GM18868 (cell line): ENCODE results near the gene TM9SF2.
"Not testable (repeated sequence)": the region's sequence is repeated elsewhere in the genome, so short reads cannot be mapped to it uniquely, and the experiment has no call there.

Experiments used
- ATAC-seq: cut with Tn5 transposase; IDR thresholded peaks from one replicate; pipeline ENCODE4 v1.9.1; 2021; ENCODE audit warnings: mild to moderate bottlenecking, moderate library complexity; ENCODE audit not compliant: unreplicated experiment

TM9SF2 gene, protein sequence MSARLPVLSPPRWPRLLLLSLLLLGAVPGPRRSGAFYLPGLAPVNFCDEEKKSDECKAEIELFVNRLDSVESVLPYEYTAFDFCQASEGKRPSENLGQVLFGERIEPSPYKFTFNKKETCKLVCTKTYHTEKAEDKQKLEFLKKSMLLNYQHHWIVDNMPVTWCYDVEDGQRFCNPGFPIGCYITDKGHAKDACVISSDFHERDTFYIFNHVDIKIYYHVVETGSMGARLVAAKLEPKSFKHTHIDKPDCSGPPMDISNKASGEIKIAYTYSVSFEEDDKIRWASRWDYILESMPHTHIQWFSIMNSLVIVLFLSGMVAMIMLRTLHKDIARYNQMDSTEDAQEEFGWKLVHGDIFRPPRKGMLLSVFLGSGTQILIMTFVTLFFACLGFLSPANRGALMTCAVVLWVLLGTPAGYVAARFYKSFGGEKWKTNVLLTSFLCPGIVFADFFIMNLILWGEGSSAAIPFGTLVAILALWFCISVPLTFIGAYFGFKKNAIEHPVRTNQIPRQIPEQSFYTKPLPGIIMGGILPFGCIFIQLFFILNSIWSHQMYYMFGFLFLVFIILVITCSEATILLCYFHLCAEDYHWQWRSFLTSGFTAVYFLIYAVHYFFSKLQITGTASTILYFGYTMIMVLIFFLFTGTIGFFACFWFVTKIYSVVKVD

DNA sequence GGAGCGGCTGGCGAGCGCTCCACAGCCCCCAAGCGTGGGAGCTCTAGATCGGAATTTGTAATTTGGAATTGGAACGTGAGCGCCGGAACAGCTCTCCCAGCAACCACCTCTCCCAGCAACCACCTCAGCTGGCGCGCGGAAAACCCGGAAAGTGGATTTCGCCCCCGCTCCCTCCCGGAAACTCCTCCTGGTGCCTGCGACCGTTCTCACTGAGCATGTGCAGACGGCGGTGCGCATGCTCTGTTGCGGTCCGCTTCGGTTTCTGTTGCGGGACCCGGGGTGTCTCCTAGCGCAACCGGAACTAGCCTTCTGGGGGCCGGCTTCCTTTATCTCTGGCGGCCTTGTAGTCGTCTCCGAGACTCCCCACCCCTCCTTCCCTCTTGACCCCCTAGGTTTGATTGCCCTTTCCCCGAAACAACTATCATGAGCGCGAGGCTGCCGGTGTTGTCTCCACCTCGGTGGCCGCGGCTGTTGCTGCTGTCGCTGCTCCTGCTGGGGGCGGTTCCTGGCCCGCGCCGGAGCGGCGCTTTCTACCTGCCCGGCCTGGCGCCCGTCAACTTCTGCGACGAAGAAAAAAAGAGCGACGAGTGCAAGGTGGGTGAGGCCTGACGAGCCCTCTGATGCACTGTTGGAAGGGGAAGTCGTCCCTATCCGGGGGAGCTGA, at the start of gene TM9SF2:
TM9SF2 (plus strand) TSS at position 289 of the 664 bp plus-strand sequence; CDS start at position 424, 135 bp downstream.
- peak; percentile 48 for ATAC-seq

DNA sequence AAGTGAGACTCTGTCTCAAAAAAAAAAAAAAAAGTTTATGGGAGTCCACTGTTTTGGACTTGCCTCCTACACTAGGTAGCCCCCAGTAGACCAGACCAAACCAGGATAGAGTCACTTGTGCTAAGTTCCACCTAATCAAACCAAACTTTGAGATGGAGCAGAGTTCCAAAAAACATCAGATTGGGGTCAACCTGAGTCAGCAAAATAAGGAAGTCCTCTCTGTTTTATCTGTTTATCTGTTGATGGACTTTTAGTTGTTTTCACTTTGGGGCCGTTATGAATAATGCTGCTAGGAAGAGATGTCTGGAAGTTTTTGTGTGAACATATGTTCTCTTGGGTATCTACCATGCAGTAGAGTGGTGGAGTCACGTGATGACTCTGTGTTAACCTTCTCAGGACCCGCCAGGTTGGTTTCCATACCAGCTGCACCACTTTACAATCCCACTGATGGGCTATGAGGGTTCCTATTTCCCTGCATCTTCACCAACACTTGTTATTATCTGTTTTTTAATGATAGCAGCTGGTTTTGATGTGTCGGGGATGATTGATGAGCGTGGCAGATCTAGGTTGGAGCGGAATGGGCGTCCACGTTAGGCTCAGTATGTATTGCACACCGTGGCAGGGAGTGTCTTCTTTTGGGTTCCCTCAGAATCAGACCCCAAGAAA, 46.6 kb upstream of the TM9SF2 start:
- ATAC-seq = no peak

DNA sequence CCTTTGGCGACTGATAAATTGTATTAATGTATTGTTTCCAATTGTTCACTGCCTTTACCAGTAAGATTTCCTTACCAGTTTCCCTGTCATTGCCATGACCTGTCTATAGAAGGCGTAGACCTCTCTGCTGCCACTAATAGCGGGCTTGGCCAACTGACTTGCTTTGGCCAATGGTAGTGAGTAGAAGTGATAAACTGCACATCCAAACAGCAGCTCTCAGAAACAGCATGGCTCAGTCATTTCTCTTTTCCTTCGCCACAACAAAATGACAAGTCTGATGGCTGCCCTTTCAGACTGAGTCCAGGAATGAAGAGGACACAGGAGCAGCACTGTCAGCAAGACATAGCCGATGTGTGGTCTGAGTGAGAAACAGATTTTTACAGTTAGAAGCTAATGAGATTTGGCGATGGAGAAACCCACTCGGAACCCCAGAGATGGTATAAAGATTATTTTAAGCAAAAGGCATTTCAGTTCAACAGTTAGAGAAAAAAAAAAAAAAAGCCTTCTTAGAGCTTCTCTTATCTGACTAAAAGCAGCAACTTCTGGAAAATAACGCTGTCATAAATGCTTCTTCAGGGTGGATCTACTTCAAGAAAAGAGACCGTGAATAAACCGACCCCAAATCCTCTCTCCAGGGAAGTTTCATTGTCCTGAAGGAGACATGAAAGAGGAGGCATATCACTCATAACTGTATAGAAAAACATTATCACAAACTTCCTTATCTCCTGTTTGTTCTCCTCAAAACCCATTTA, 42.0 kb upstream of the TM9SF2 start:
- ATAC-seq = no peak

DNA sequence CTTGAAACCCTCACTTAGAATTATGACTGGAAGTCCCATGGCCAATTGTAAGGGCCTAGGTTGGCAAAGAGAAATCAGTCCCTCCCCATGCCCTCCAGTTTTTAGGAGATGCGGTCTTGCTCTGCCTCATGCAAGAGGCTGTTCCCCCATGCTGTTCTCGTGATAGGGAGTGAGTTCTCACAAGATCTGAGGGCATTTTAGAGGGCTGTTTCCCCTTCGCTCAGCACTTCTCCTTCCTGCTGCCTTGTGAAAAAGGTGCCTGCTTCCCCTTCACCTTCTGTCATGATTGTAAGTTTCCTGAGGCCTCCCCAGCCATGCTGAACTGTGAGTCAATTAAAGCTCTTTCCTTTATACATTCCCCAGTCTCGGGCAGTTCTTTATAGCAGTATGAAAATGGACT, 40.5 kb upstream of the TM9SF2 start:
- ATAC-seq = not testable (repeated sequence)

DNA sequence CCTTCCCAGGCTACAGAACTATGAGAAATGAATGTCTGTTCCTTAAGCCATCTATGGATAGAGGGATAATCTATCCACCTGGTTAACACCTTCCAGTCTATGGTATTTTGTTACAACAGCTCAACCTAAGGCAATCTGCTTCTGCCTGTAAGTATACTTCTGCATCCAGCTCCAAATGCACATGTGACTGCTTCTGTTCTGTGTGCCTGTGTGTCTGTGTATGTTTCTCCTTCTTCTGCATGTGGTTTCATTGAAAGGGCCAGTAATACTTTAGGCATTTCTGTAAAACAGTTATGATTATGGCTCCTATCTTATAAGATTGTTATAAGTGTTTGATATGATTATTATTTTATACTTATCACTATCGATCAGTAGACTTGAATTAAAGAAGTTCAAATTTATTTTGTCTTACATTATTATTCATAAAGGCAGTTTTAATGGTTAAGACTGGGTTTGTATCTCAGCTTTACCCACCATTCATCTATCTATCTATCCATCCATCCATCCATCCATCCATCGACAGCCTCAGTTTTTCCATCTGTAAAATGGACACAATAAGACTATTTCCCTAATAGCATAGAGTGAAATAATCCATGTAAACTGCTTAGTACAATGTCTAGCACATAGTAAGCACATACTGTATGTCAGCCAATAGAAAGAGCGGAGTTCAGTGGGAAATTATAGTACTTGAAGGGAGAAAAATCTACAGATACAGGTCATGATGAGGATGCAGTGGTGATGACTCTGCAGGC, 37.5 kb upstream of the TM9SF2 start:
- no peak for ATAC-seq

DNA sequence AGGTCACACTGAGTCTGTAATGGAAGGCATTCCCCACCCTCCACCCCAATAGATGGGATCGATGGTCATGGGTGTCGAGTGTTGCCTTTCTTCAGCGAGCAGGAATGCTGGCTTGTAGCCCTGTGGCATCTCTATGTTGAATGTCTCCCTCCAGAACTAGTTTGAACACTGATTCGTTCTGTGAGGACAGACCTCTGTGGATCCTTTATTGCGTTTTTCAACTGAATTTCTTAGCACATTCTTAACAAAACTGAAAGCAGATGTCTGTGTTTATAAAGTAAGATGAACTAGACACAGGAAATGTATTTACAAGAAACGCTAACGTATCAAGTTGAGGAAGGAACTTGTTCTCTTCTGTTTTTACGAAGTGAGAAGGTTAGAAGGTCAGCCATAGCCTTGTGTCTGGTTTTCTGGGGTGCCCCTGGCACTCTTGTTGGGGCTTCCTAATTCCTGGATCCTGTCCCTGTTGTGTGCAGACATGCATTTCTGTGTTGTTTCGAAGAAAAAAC, 36.8 kb upstream of the TM9SF2 start:
- ATAC-seq = no peak

DNA sequence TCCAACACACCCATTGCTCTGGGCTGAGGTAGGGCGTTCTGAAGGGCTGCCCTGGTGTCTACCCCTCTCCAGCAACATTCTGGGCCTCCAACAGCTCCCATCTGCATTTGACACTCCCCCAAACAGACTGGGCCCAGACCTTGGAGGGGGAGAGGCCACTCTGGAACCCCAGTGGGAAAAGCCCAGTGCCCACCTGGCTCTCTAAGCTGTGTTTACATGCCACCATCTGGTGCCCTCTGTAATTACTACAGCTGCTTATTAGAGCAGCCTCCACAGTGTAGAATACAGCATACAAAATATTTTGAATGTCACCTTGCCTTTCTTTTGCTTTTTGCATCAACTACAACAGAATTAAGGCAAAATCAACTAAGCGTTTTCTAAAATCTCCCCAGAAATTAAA, 35.8 kb upstream of the TM9SF2 start:
- ATAC-seq = no peak

DNA sequence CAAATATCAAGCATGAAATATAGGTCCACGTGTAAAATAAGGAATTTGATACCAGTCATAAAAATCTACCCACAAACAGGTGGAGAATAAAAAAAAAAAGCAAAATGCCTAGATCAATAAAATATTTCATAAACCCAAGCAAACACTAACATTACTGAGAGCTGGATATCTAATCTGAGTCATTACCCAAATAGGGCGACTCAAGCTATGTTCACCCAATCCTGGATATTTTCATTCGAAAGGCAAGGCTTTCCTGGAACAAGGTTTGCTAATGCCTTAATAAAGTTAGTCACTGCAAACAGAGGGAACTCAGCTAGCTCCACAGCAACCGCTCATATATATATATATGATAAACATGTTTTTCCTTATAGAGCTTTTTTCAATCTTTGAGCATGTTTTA, 33.5 kb upstream of the TM9SF2 start:
- no peak for ATAC-seq

DNA sequence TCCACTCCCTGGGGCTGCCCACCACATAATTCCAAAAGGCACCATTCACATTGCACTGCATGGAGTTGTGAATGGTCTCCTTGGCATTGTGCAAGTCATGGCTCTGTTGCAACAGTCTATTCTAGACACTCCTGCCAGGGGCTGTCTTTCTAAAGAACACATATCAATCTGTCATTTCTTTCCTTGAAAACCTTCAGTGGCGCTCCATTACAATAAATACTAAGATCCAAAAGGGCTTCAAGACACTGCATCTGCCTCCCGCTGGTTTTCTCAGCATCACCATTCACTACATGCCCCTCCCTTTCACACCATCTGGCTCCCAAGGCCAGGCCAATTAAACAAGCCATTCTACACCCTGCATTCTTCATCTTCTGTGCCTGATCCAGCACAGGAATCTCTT, 32.2 kb upstream of the TM9SF2 start:
- ATAC-seq = no peak

DNA sequence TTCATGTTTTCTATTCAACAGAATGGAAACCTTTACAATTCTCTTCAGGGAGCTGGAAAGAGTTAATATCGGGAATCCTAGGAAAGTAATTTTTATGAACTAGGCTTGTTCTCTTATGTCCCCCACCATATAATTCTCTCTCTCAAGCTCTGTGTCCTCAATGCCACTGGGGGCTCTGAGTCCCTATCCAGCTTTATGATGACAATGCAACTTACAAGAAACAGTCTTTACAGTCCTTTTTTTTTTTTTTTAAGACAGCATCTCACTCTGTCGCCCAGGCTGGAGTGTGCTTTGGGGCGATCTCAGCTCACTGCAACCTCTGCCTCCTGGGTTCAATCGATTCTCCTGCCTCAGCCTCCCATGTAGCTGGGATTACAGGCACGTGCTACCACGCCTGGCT, 31.2 kb upstream of the TM9SF2 start:
- ATAC-seq = no peak

DNA sequence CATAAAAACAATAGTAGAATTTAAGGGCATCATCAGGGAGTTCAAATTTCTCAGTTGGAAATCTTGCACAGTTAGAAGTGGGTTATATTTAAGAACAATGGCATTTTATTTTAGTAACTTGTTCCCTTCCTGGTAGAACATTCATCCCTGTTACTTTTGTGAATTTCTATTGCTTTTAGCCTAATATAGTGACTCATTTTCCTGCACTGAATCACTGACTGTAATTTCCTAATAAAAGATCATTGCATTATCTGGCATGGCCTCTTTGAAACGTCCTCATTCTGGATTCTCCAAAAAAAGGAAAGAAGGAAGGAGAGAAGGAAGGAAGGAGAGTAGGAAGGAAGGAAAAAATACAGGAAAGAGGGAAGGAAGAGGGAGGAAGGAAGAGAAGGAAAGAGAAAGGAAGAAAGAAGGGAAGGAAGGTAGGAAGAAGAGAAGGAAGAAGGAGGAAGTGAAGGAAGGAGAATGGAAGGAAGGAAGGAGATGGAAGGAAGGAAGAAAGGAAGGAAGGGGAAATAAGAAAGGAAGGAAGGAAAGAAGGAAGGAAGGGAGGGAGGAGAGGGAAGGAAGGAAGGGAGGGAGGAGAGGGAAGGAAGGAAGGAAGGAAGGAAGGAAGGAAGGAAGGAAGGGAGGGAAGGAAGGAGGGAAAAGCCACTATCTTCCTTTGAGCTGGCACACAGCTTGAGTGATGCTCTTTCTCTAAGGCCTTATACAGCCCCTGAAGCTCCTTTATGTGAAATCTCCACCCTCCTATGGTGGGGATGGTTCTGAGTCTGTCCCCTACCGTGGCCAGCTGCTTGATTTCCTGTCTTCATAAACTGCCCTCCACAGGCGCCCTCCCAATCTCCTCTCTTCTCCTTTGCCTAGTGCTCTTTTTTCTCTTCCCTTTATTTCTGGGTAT, 29.8 kb upstream of the TM9SF2 start:
- no peak for ATAC-seq

DNA sequence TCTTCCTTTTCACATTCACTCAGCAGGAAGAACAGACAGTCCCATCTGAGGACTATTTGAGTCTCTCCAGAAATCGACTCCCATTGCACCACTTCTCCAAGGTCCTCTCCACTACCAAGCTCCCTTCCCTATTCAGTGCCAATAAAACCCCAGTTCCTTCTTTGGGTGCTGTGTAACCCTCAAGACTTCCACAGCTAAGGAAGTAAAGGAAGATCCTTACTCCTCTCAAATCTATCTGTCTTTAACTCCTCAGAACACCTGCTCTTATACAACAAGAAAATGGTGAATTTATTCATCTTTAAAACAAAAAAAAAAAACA, 29.2 kb upstream of the TM9SF2 start:
- ATAC-seq = no peak

DNA sequence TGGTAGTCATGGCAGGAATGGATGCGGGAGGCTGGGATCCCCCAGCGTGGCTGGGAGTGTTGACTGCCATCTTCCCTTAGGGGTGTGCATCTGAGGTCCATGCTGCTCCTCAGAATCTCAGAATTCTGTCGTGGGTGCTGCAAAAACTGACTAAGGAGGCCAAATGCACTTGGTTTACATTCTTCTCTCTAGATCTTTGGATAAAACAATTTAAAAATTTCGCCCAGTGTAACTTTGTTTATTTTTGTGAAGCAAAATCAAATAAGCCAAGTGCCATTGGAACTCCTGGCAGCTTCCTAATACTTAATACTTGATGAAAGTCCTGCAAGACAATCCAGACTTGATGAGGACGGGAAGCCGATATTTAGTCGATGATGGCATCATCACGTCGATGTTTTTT, 27.8 kb upstream of the TM9SF2 start:
- no peak for ATAC-seq

DNA sequence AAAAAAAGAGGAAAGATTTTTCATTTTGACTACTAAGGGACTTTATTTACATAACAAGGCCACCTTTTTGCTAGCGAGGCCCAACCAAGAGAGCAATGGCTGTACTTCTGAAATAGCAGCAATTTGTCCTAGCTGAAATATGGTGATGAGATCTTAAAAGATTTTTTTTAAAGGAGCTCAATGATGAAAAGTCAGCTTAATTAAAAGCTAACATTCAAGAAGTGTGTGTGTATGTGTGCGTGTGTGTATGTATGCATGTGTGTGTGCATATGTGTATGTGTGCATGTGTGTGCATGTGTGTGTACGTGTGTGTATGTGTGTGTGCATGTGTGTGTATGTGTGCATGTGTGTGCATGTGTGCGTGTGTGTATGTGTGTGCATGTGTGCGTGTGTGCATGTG, 24.6 kb upstream of the TM9SF2 start:
- no peak for ATAC-seq

DNA sequence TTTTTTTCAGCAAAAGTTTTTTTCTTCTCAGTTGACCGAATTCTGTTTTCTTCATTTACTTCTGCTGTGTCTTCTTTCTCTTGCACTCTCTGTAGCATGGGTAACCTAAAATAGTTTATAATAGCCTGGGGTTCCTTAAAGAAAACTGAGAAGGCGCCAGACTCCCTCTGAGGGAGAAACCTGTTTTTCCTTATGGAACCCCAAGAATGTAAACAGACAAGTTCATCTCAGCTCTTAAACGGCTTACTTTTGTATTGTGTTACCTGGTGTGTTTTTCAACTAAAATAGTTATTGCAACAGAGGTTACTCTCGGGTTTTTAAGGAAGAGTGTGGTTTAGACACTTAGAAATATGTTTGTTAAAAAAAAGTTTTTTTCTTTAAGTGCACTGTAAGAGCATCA, 23.8 kb upstream of the TM9SF2 start:
- no peak for ATAC-seq

DNA sequence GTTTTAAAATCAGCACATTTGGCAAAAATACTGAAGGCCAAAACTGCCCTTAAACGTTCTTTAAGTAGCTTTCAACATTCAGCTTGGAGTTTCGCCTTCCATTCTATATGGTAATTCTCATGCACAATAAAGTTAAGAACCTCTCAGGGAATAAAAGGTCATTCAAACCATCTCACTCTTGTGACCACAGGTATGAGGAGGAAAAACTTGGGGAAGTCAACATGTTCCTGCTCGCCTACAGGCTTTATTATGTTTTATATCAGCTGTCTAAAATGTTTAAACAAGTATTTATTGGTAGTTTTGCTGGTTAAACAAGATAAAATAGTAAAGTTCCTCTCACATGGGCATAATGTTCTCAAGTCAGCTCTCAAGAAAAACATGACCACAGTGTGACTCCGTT, 19.9 kb upstream of the TM9SF2 start:
- no peak for ATAC-seq

DNA sequence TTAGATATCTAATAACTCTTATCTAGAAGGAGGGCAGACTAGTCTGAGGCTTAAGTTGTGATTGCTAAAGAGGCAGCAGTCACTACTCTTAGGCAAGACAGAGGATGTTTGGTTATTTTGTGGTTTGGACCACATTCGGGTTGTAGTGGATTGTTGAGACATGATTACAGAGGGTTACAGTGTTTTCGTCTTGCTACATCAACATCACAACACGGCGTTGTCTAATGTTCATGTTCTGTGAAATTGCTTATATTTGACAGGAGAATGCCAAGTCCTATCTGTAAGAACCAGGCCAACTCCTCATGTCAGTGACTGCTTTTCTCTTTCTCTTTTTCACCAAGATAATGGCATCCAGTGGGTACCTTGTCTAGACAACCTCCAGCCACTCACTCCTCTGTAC, 16.8 kb upstream of the TM9SF2 start:
- ATAC-seq = no peak

DNA sequence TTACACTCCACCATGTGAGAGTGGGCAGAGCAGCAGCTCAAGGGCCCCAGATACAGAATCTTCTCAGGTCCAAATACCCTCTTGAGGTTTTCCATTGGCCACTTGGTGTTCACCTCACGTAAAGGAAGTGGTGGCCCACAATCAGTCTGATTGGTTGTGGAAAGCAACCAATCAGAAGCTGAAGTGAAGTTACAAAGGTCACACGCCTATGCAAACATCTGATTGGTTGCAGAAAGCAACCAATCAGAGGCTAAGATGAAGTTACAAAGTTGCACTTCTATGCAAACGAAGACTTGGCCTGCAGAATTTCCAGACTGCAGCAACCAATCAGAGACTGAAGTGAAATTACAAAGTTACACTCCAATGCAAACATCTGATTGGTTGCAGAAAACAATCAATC, 14.3 kb upstream of the TM9SF2 start:
- no peak for ATAC-seq

DNA sequence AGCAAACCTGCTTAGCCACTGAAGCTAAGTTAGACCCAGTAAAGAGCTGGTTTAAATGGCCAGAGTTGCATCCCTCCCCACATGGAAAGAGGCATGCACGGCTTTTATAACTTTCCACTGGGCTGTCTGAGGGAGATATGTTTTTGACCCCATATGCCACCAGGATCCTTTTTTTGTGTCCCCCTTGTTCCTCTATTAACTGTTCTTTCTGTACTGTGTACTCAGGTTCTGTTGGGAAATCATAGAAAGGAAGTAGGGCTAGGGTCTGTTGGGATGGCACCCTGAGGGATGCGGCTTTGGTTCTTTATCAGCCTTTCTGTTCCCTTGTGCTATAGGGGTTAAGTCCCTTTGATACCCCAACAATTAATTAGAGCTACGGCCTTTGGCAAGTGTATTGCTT, 12.2 kb upstream of the TM9SF2 start:
- no peak for ATAC-seq
